Measurements from ENCODE around the gene TEX28. TPM values are rescaled to one million over a fixed set of nuclear protein-coding genes. Genes with fewer than 3 reads are reported as not detected.
A peak's percentile ranks its signal among the peaks of the same experiment; 100 is the strongest.

Gene TEX28
- total RNA-seq, 2 experiments from 2014 or later, result not detected

- Mint-ChIP-seq H3K4me1 (ENCODE audit: low read depth) (peaks cover 45% of the 10 kb centered on the region), H3K36me3 (no peaks in the 10 kb centered on the region), H3K27me3 (no peaks in the 10 kb centered on the region), H3K4me3 (no peak overlapping the region), H3K9me3 (no peaks in the 10 kb centered on the region), H3K27ac (no peak overlapping the region)
- ChIA-PET POLR2A (no interaction called here), CTCF (interaction anchor here (0.6 to 0.8 kb wide), 2 partner anchors 15 to 201 kb away, joined by 3 to 4 read pairs; no protein-coding TSS in a partner anchor)
- DNase-seq, result no peak
- intact Hi-C loops (cut with micrococcal nuclease), result no loop called here
Measured at GRCh38 chrX:154323537-154323936, 28.6 kb upstream of the TEX28 start.

GRCh38 chrX:154322890-154323289 lies 28.0 kb upstream of the TEX28 start:
- Mint-ChIP-seq H3K4me3 (no peak overlapping the region), H3K4me1 (ENCODE audit: low read depth) (peaks cover 41% of the 10 kb centered on the region), H3K9me3 (no peaks in the 10 kb centered on the region), H3K27me3 (no peaks in the 10 kb centered on the region), H3K27ac (no peak overlapping the region), H3K36me3 (no peaks in the 10 kb centered on the region)
- POLR2A ChIA-PET, result no interaction called here
- intact Hi-C loops (cut with micrococcal nuclease), result no loop called here
- no peak for DNase-seq
- CTCF ChIA-PET, result interaction anchor here (1.3 kb wide), 1 partner anchor 51 kb away, joined by 3 read pairs; no protein-coding TSS in a partner anchor

- CTCF ChIA-PET, result interaction anchor here (1.3 kb wide), 1 partner anchor 52 kb away, joined by 3 read pairs; no protein-coding TSS in a partner anchor
- Mint-ChIP-seq H3K4me3 (no peak overlapping the region), H3K36me3 (no peaks in the 10 kb centered on the region), H3K9me3 (no peaks in the 10 kb centered on the region), H3K27me3 (no peaks in the 10 kb centered on the region), H3K4me1 (ENCODE audit: low read depth) (peaks cover 36% of the 10 kb centered on the region), H3K27ac (no peak overlapping the region)
- peak; percentile 35 for DNase-seq
- POLR2A ChIA-PET, result no interaction called here
- intact Hi-C loops (cut with micrococcal nuclease), result no loop called here
Measured at GRCh38 chrX:154321594-154321993, 26.7 kb upstream of the TEX28 start.

DNA sequence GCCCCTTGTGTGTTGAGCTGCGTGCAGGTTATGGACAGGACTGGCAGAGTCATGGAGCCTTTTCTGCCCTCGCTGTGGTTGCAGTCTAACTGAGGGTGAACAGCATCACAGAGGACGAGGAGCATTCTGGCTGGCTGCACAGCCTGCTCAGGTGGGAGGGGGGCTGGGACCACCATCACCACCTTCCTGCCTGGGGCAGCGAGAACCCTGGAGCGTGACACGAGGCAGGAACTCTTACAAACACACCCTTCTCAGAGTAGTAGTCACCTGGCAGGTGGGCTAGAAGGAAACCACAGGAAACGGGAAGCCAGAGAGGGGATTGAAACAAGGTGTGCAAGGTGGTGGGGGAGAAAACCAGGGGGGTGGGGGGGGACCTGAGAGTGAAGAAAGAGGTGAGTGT lies 26.2 kb upstream of the TEX28 start:
- H3K27ac Mint-ChIP-seq, result no peak overlapping the region
- intact Hi-C loops (cut with micrococcal nuclease), result no loop called here
- peaks cover 31% of the 10 kb centered on the region for H3K4me1 Mint-ChIP-seq (ENCODE audit: low read depth)
- no peak overlapping the region for H3K4me3 Mint-ChIP-seq
- H3K36me3 Mint-ChIP-seq, result no peaks in the 10 kb centered on the region
- POLR2A ChIA-PET, result no interaction called here
- CTCF ChIA-PET, result no interaction called here
- no peak for DNase-seq
- no peaks in the 10 kb centered on the region for H3K27me3 Mint-ChIP-seq
- no peaks in the 10 kb centered on the region for H3K9me3 Mint-ChIP-seq

DNA sequence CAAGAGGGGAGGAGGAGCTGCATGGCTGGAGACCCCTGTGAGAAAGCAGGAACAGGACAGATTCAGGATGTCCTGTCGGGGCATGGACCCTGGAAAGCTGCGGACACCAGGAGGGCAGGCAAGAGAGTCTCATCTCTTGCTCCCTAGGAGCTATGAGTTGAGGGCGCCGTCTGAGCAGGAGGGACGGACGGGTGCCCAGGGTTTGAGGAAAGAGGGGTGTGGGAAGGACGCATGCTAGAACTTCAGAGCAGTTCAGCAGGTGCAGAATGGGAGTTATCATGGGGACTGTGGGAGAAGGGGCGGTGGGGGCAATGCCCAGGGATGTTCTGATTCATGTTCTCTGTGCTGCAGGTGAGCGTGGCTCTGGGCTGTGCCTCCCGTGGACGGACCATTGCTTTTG lies 25.5 kb upstream of the TEX28 start:
- H3K27me3 Mint-ChIP-seq, result no peaks in the 10 kb centered on the region
- DNase-seq, result no peak
- H3K4me1 Mint-ChIP-seq (ENCODE audit: low read depth), result peaks cover 27% of the 10 kb centered on the region
- no peaks in the 10 kb centered on the region for H3K36me3 Mint-ChIP-seq
- intact Hi-C loops (cut with micrococcal nuclease), result no loop called here
- no peak overlapping the region for H3K27ac Mint-ChIP-seq
- CTCF ChIA-PET, result interaction anchor here (0.9 kb wide), 1 partner anchor 12 kb away, joined by 3 read pairs; no protein-coding TSS in a partner anchor
- H3K4me3 Mint-ChIP-seq, result no peak overlapping the region
- H3K9me3 Mint-ChIP-seq, result no peaks in the 10 kb centered on the region
- POLR2A ChIA-PET, result no interaction called here

GRCh38 chrX:154317391-154317995 lies 22.6 kb upstream of the TEX28 start:
- peaks cover 52% of the 10 kb centered on the region for H3K4me1 Mint-ChIP-seq (ENCODE audit: low read depth)
- intact Hi-C loops (cut with micrococcal nuclease), result no loop called here
- no peak overlapping the region for H3K27ac Mint-ChIP-seq
- ChIA-PET CTCF (interaction anchor here (1.0 to 2.8 kb wide), 3 partner anchors 8 to 10 kb away, joined by 4 to 13 read pairs (median 5); no protein-coding TSS in a partner anchor), POLR2A (no interaction called here)
- H3K4me3 Mint-ChIP-seq, result no peak overlapping the region
- no peaks in the 10 kb centered on the region for H3K9me3 Mint-ChIP-seq
- no peaks in the 10 kb centered on the region for H3K27me3 Mint-ChIP-seq
- DNase-seq, result no peak
- H3K36me3 Mint-ChIP-seq, result no peaks in the 10 kb centered on the region

GRCh38 chrX:154315416-154315815 lies 20.5 kb upstream of the TEX28 start:
- no peak overlapping the region for H3K27ac Mint-ChIP-seq
- no peak for DNase-seq
- ChIA-PET CTCF (interaction anchor here (1.2 kb wide), 1 partner anchor 15 kb away, joined by 3 read pairs; no protein-coding TSS in a partner anchor), POLR2A (no interaction called here)
- no peaks in the 10 kb centered on the region for H3K27me3 Mint-ChIP-seq
- no peaks in the 10 kb centered on the region for H3K9me3 Mint-ChIP-seq
- intact Hi-C loops (cut with micrococcal nuclease), result no loop called here
- H3K36me3 Mint-ChIP-seq, result no peaks in the 10 kb centered on the region
- H3K4me3 Mint-ChIP-seq, result no peak overlapping the region
- H3K4me1 Mint-ChIP-seq (ENCODE audit: low read depth), result peaks cover 54% of the 10 kb centered on the region

GRCh38 chrX:154313147-154313546 lies 18.2 kb upstream of the TEX28 start:
- intact Hi-C loops (cut with micrococcal nuclease), result no loop called here
- peak overlapping the region; percentile 36 for H3K4me3 Mint-ChIP-seq
- H3K27ac Mint-ChIP-seq, result peak overlapping the region; percentile 82
- CTCF ChIA-PET, result interaction anchor here (1.0 kb wide), 1 partner anchor 8 kb away, joined by 3 read pairs; no protein-coding TSS in a partner anchor
- H3K4me1 Mint-ChIP-seq (ENCODE audit: low read depth), result peaks cover 58% of the 10 kb centered on the region
- H3K27me3 Mint-ChIP-seq, result no peaks in the 10 kb centered on the region
- no peaks in the 10 kb centered on the region for H3K9me3 Mint-ChIP-seq
- H3K36me3 Mint-ChIP-seq, result no peaks in the 10 kb centered on the region
- POLR2A ChIA-PET, result no interaction called here
- peak; percentile 62 for DNase-seq

DNA sequence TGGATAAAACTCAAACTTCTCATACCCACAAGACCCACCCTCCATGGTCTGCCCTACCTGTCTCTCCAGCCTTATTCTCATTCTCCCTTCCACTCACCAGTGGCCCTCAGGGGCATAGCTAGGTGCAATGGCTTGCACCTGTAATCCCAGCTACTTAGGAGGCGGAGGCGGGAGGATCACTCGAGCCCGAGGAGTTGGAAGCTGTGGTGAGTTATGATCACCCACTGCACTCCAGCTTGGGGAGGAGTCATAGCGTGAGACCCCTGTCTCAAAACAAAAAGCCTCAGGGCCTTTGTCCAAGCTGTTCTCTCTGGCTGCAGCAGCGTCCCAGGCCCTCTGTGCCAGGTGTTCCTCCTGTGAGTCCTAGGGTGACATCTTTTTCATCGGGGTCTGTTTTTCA lies 17.2 kb upstream of the TEX28 start:
- Mint-ChIP-seq H3K9me3 (no peaks in the 10 kb centered on the region), H3K27me3 (no peaks in the 10 kb centered on the region), H3K4me1 (ENCODE audit: low read depth) (peaks cover 60% of the 10 kb centered on the region), H3K36me3 (no peaks in the 10 kb centered on the region), H3K4me3 (no peak overlapping the region), H3K27ac (no peak overlapping the region)
- CTCF ChIA-PET, result interaction anchor here (0.6 to 1.2 kb wide), 2 partner anchors 15 to 241 kb away, joined by 3 read pairs; no protein-coding TSS in a partner anchor
- POLR2A ChIA-PET, result no interaction called here
- intact Hi-C loops (cut with micrococcal nuclease), result no loop called here
- no peak for DNase-seq

DNA sequence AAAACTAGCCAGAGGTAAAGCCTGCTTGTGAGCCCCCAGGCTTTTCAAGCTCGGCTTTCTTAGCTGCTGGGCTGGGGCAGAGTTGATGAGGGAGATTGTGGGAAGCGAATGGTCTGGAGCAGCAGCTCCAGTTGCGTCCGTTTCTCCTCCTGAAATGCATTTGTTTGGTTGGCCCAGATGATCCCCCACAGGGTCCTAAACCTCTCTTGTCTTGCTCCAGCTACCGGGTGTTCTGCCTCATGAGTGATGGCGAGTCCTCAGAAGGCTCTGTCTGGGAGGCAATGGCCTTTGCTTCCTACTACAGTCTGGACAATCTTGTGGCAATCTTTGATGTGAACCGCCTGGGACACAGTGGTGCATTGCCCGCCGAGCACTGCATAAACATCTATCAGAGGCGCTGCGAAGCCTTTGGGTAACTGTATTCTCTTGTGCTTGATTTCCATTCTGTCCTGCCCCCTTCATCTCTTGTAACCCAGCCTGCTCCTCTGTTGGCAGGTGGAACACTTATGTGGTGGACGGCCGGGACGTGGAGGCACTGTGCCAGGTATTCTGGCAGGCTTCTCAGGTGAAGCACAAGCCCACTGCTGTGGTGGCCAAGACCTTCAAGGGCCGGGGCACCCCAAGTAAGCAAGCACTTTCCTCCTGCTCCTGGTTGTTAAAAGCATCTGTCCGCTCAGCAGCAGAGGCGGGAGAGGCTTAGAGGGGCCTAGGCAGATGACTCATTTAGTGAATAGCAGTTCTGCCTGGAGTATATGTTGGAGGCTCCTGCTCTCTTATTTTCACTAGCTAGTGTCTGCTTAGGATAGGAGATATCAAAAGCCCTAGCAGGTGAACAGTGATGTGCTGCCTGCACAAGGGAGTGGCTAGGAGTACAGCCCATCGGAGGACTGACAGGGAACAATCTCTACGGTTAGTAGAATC lies 16.0 kb upstream of the TEX28 start:
- Mint-ChIP-seq H3K36me3 (no peaks in the 10 kb centered on the region), H3K4me3 (no peak overlapping the region), H3K9me3 (no peaks in the 10 kb centered on the region), H3K4me1 (ENCODE audit: low read depth) (peaks cover 58% of the 10 kb centered on the region), H3K27ac (no peak overlapping the region), H3K27me3 (no peaks in the 10 kb centered on the region)
- POLR2A ChIA-PET, result no interaction called here
- CTCF ChIA-PET, result interaction anchor here (1.2 kb wide), 2 partner anchors 16 to 175 kb away, joined by 3 read pairs; no protein-coding TSS in a partner anchor
- intact Hi-C loops (cut with micrococcal nuclease), result no loop called here
- no peak for DNase-seq

DNA sequence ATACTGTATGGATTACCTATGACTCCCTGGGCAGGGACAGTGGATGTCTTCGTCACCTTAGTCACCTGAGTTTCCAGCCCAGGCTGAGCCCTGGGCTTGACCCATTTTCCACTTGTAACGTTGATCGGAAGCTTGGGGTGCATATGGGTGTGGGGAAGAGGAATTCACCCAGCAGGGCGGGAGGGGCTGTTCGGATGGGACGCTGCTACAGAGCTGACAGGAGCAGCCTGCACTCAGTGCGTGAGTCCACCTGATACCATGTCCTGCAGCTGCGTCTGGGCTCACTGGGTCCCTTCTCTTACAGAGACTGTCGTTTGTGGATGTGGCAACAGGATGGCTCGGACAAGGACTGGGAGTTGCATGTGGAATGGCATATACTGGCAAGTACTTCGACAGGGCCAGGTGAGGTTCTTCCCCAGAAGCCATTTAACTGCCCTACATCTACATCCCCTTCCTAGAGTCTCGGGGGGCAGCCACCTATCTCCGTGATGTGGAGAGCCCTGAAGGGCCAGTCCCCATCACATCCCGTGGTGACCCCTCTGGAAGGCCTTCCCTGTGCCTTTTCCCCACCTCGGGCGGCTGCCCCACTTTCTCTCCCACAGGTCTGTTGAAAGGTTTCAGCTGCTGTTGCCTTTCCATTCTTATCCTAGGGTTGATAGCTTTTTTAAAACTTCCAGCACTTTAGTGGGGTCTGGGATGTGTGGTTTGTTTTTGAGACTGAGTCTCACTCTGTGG lies 14.3 kb upstream of the TEX28 start:
- Mint-ChIP-seq H3K27me3 (no peaks in the 10 kb centered on the region), H3K4me3 (no peak overlapping the region), H3K9me3 (no peaks in the 10 kb centered on the region), H3K4me1 (ENCODE audit: low read depth) (peaks cover 50% of the 10 kb centered on the region), H3K27ac (no peak overlapping the region), H3K36me3 (no peaks in the 10 kb centered on the region)
- ChIA-PET CTCF (interaction anchor here (0.6 to 1.8 kb wide), 13 partner anchors 9 to 260 kb away, joined by 3 to 13 read pairs (median 4); partner anchors contain the start of gene MECP2), POLR2A (no interaction called here)
- intact Hi-C loops (cut with micrococcal nuclease), result no loop called here
- no peak for DNase-seq
